ENCODE measurements around the gene SAP30. TPM values are rescaled to one million over a fixed set of nuclear protein-coding genes. Genes with fewer than 3 reads are reported as not detected.

Gene SAP30
- total and polyA plus RNA-seq, 2 experiments from 2014 or later: 16.5 to 28.2 TPM

DNA sequence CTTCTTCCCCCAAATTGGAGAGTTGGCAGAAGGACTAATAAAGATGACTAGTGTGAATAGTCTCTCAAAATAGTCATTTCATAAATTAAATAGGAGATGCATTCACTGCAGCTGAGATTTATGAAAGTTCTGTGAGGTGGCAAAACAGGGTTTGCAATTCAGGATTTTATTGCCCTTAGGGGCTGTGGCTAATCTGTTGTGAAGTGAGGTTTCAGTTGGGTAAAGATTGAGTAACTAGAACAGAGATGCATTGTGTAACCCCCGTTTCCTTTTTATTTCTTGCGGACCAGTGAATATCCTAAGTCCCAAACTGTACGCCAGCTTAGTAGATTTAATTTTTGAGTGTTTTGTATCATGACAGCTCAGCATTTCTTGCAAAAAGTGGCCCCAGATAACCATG lies 44.3 kb downstream of the SAP30 start:
- TF ChIP-seq EZH2 (IDR thresholded peaks at IDR 0.05; ENCODE audit: borderline replicate concordance) (no peak), EZH2phosphoT487 (IDR thresholded peaks at IDR 0.05; ENCODE audit: low read depth, severe bottlenecking, unreplicated experiment) (no peak)
- TF ChIP-seq, protein P1, sequence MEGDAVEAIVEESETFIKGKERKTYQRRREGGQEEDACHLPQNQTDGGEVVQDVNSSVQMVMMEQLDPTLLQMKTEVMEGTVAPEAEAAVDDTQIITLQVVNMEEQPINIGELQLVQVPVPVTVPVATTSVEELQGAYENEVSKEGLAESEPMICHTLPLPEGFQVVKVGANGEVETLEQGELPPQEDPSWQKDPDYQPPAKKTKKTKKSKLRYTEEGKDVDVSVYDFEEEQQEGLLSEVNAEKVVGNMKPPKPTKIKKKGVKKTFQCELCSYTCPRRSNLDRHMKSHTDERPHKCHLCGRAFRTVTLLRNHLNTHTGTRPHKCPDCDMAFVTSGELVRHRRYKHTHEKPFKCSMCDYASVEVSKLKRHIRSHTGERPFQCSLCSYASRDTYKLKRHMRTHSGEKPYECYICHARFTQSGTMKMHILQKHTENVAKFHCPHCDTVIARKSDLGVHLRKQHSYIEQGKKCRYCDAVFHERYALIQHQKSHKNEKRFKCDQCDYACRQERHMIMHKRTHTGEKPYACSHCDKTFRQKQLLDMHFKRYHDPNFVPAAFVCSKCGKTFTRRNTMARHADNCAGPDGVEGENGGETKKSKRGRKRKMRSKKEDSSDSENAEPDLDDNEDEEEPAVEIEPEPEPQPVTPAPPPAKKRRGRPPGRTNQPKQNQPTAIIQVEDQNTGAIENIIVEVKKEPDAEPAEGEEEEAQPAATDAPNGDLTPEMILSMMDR (IDR thresholded peaks at IDR 0.05; ENCODE audit: poor library complexity): no peak
- Histone ChIP-seq H3K36me3 (replicated peaks; ENCODE audit: insufficient read depth, low read depth) (no peaks in the 10 kb centered on the region), H2AFZ (no peak overlapping the region), H3K9me2 (replicated peaks; ENCODE audit: insufficient read depth) (no peaks in the 10 kb centered on the region), H3K4me1 (ENCODE audit: insufficient read depth) (no peaks in the 10 kb centered on the region), H3K4me2 (no peak overlapping the region), H4K20me1 (ENCODE audit: insufficient read depth, poor library complexity, severe bottlenecking) (no peaks in the 10 kb centered on the region), H3K79me2 (no peaks in the 10 kb centered on the region), H3K4me3 (no peak overlapping the region), H3K27me3 (no peaks in the 10 kb centered on the region), H3K27ac (no peak overlapping the region), H3K9me3 (ENCODE audit: low read depth) (no peaks in the 10 kb centered on the region)
- 73% methylated on average over 3 of the region's 3 CpGs for WGBS (ENCODE audit: low lambda C conversion rate, missing lambda C conversion rate)
- no peak for DNase-seq (ENCODE audit: low spot score)

DNA sequence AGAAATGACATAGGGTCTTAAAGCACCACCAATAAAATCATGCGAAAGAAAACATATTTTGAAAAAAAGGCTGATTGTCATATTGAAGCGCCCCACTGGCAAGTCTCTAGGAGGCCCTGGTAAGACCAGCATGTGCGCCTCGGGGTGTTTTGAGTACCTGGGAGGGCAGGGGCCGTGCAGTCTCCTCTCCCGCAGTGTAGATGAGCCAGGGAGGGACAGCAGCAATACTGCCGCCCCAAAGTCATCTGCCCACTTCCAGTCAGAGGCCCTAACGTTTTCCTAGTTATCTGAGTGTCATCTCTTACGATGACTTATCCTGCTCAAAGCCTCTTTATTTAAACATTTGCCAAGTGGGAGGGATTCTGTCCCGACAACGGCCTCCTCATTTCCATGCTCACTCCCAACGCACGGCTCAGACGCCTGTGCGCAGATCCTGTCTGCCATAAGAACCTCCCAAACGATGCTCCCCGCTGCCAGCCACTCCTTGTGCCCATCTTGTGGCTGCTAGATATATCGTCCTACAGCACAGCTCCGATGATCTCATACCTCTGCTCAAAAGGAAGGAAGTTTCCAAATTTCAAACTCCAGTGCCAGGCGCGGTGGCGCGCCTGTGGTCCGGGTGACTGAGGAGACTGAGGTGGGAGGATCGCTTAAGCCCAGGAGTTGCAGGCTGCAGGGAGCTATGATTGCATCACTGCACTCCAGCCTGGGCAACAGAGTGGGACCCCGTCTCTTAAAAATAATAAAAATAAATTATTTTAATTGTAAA lies 45.3 kb downstream of the SAP30 start:
- no peak for DNase-seq (ENCODE audit: low spot score)
- Histone ChIP-seq H3K79me2 (no peaks in the 10 kb centered on the region), H3K27ac (no peak overlapping the region), H3K4me1 (ENCODE audit: insufficient read depth) (no peaks in the 10 kb centered on the region), H4K20me1 (ENCODE audit: insufficient read depth, poor library complexity, severe bottlenecking) (no peaks in the 10 kb centered on the region), H3K9me3 (ENCODE audit: low read depth) (no peaks in the 10 kb centered on the region), H3K4me3 (no peak overlapping the region), H3K9me2 (replicated peaks; ENCODE audit: insufficient read depth) (no peaks in the 10 kb centered on the region), H3K36me3 (replicated peaks; ENCODE audit: insufficient read depth, low read depth) (no peaks in the 10 kb centered on the region), H3K4me2 (no peak overlapping the region), H2AFZ (no peak overlapping the region), H3K27me3 (no peaks in the 10 kb centered on the region)
- WGBS (ENCODE audit: low lambda C conversion rate, missing lambda C conversion rate): 88% methylated on average over 26 of the region's 26 CpGs
- TF ChIP-seq EZH2phosphoT487 (IDR thresholded peaks at IDR 0.05; ENCODE audit: low read depth, severe bottlenecking, unreplicated experiment) (no peak), EZH2 (IDR thresholded peaks at IDR 0.05; ENCODE audit: borderline replicate concordance) (no peak)
- TF ChIP-seq, protein P1 (IDR thresholded peaks at IDR 0.05; ENCODE audit: poor library complexity): no peak

DNA sequence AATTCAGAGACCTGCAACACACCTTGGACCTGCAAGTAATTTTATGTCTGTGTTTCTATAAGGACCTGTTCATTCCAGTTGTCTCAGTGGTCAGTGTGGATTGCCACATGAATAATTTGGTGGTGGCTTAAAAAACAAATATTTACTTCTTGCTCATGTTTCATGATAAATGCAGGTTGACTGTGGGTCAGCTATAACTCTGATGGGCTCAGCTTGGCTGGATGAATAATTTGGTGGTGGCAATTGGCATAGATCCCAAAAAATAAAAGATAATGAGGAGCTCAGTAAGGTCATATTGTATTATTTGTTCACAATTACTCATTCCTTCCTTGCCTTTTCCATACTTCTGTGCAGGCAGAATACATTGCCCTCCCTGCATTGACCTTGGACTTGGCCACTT lies 47.1 kb downstream of the SAP30 start:
- Histone ChIP-seq H3K27me3 (no peaks in the 10 kb centered on the region), H3K9me2 (replicated peaks; ENCODE audit: insufficient read depth) (no peaks in the 10 kb centered on the region), H3K4me1 (ENCODE audit: insufficient read depth) (no peaks in the 10 kb centered on the region), H4K20me1 (ENCODE audit: insufficient read depth, poor library complexity, severe bottlenecking) (no peaks in the 10 kb centered on the region), H3K27ac (no peak overlapping the region), H3K79me2 (no peaks in the 10 kb centered on the region), H3K9me3 (ENCODE audit: low read depth) (no peaks in the 10 kb centered on the region), H3K4me2 (no peak overlapping the region), H3K4me3 (no peak overlapping the region), H3K36me3 (replicated peaks; ENCODE audit: insufficient read depth, low read depth) (no peaks in the 10 kb centered on the region), H2AFZ (no peak overlapping the region)
- TF ChIP-seq EZH2 (IDR thresholded peaks at IDR 0.05; ENCODE audit: borderline replicate concordance) (no peak), EZH2phosphoT487 (IDR thresholded peaks at IDR 0.05; ENCODE audit: low read depth, severe bottlenecking, unreplicated experiment) (no peak)
- TF ChIP-seq, protein P1 (IDR thresholded peaks at IDR 0.05; ENCODE audit: poor library complexity): no peak
- DNase-seq (ENCODE audit: low spot score): no peak
